ENCODE measurements around the gene RAPGEF5. TPM values are rescaled to one million over a fixed set of nuclear protein-coding genes. Genes with fewer than 3 reads are reported as not detected.

Gene RAPGEF5
- total and polyA plus RNA-seq, 2 experiments from 2014 or later: 0.11 to 0.86 TPM

DNA sequence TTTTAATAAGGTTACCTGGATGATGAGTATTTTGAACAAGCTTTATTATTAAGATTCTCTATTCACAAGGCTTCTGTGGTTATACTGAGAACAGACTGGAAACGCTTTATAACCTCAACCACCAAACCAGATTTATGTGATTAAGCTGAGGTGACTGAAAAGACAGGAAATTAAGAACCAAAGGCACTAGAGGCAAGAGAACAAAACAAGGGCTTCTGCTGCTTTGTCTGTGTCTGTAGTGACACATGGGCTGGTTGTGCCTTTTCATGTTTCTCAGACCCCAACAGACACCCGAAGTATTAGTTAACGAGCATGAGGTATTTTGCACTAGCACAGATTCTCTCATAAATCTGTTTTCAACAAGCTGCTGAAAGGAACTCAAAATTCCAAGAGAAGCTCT is 64.4 kb downstream of the RAPGEF5 start:
- WGBS, 2 experiments (ENCODE audit: low coverage in 1 of 2, low lambda C conversion rate in 2 of 2, missing lambda C conversion rate in 2 of 2): 26 to 28% methylated on average over 3 of the region's 3 CpGs
- TF ChIP-seq EZH2phosphoT487 (IDR thresholded peaks at IDR 0.05; ENCODE audit: insufficient read depth, low read depth): no peak
- TF ChIP-seq EZH2 (IDR thresholded peaks at IDR 0.05; ENCODE audit: insufficient read depth, poor library complexity, severe bottlenecking): no peak

DNA sequence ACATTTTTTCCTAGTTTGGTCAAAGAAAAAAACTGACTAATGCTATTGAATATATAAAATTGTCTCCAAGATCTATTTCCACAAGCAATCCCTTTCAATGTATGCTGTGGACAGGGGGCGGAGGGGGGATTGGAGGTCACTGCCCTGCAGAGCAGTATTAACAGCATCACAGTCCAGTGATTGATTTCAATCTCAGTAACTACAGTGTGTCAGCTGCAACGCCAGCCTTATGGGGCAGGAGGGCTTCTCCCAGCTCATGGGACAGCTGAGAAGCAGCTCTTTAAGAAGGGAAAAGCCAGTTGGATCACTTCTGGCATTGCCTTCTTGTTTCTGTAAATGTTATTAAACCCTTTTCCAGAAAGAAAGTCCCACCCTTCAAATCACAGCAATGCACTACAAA is 65.0 kb downstream of the RAPGEF5 start:
- Histone ChIP-seq H3K36me3 (ENCODE audit: low read depth) (no peaks in the 10 kb centered on the region), H3K27me3 (replicated peaks; ENCODE audit: insufficient read depth) (no peaks in the 10 kb centered on the region), H3K9me3 (ENCODE audit: low read depth) (no peaks in the 10 kb centered on the region), H2AFZ (no peak overlapping the region), H3F3A (ENCODE audit: insufficient read depth) (no peaks in the 10 kb centered on the region), H3K4me3 (no peak overlapping the region), H4K20me1 (ENCODE audit: insufficient read depth) (no peaks in the 10 kb centered on the region), H3K4me1 (ENCODE audit: insufficient read depth) (no peaks in the 10 kb centered on the region), H3K9me2 (ENCODE audit: insufficient read depth) (no peaks in the 10 kb centered on the region), H3K4me2 (ENCODE audit: unreplicated experiment) (no peak overlapping the region), H3K27ac (no peak overlapping the region), H3K9ac (no peak overlapping the region), H3K79me2 (ENCODE audit: insufficient read depth) (no peaks in the 10 kb centered on the region)
- in situ Hi-C loops (cut with MboI): loop anchor here (25.0 kb wide), 1 partner anchor 180 kb away; no protein-coding TSS in a partner anchor
- TF ChIP-seq EZH2phosphoT487 (IDR thresholded peaks at IDR 0.05; ENCODE audit: insufficient read depth, low read depth) (no peak), EZH2 (IDR thresholded peaks at IDR 0.05; ENCODE audit: insufficient read depth, poor library complexity, severe bottlenecking) (no peak)
- no peak for DNase-seq
- 59 to 74% methylated on average over 2 of the region's 2 CpGs for WGBS, 2 experiments (ENCODE audit: low coverage in 1 of 2, low lambda C conversion rate in 2 of 2, missing lambda C conversion rate in 2 of 2)

More for the DNA sequence above, 64.4 kb downstream of the RAPGEF5 start:
- H3K4me3 ChIP-seq: no peak overlapping the region
- H3K9ac ChIP-seq: no peak overlapping the region
- no peak for DNase-seq
- H3K79me2 ChIP-seq (ENCODE audit: insufficient read depth): no peaks in the 10 kb centered on the region
- no peaks in the 10 kb centered on the region for H3K36me3 ChIP-seq (ENCODE audit: low read depth)
- H3K9me2 ChIP-seq (ENCODE audit: insufficient read depth): no peaks in the 10 kb centered on the region
- no peaks in the 10 kb centered on the region for H3K27me3 ChIP-seq (replicated peaks; ENCODE audit: insufficient read depth)
- in situ Hi-C loops (cut with MboI): loop anchor here (25.0 kb wide), 1 partner anchor 180 kb away; no protein-coding TSS in a partner anchor
- no peak overlapping the region for H2AFZ ChIP-seq
- no peaks in the 10 kb centered on the region for H3K4me1 ChIP-seq (ENCODE audit: insufficient read depth)
- H3K4me2 ChIP-seq (ENCODE audit: unreplicated experiment): no peak overlapping the region
- H4K20me1 ChIP-seq (ENCODE audit: insufficient read depth): no peaks in the 10 kb centered on the region
- H3K27ac ChIP-seq: no peak overlapping the region
- H3K9me3 ChIP-seq (ENCODE audit: low read depth): no peaks in the 10 kb centered on the region
- H3F3A ChIP-seq (ENCODE audit: insufficient read depth): no peaks in the 10 kb centered on the region

DNA sequence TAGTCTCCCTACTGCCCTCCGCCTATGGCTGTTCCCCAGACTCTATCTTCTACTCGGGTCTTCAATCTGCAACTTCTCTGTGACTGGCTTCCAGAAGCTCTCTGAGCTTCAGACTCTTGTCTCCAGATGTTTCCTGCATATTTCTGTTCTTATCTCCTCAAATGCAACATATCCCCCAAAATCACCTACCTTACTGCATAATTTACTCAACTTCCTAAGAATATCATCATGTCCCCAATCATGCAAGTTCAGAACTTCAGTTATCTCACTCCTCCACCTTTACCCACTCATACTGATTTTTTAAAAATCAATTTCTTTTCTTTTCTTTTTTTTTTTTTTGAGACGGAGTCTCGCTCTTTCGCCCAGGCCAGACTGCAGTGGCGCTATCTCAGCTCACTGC is 68.8 kb downstream of the RAPGEF5 start:
- in situ Hi-C loops (cut with MboI): loop anchor here (25.0 kb wide), 1 partner anchor 176 kb away; no protein-coding TSS in a partner anchor
- Histone ChIP-seq H3K79me2 (ENCODE audit: insufficient read depth) (no peaks in the 10 kb centered on the region), H3K9ac (no peak overlapping the region), H3K36me3 (ENCODE audit: low read depth) (no peaks in the 10 kb centered on the region), H3K4me3 (no peak overlapping the region), H3K9me2 (ENCODE audit: insufficient read depth) (no peaks in the 10 kb centered on the region), H3F3A (ENCODE audit: insufficient read depth) (no peaks in the 10 kb centered on the region), H3K27ac (no peak overlapping the region), H3K27me3 (replicated peaks; ENCODE audit: insufficient read depth) (no peaks in the 10 kb centered on the region; the same call in 1 of the 2 replicates), H3K4me1 (ENCODE audit: insufficient read depth) (no peaks in the 10 kb centered on the region), H4K20me1 (ENCODE audit: insufficient read depth) (no peaks in the 10 kb centered on the region), H3K9me3 (ENCODE audit: low read depth) (no peaks in the 10 kb centered on the region), H3K4me2 (ENCODE audit: unreplicated experiment) (no peak overlapping the region), H2AFZ (no peak overlapping the region)
- DNase-seq: no peak
- no peak for TF ChIP-seq EZH2phosphoT487 (IDR thresholded peaks at IDR 0.05; ENCODE audit: insufficient read depth, low read depth)
- WGBS, 2 experiments (ENCODE audit: low coverage in 1 of 2, low lambda C conversion rate in 2 of 2, missing lambda C conversion rate in 2 of 2): 49 to 65% methylated on average over 2 to 6 of the region's 6 CpGs

DNA sequence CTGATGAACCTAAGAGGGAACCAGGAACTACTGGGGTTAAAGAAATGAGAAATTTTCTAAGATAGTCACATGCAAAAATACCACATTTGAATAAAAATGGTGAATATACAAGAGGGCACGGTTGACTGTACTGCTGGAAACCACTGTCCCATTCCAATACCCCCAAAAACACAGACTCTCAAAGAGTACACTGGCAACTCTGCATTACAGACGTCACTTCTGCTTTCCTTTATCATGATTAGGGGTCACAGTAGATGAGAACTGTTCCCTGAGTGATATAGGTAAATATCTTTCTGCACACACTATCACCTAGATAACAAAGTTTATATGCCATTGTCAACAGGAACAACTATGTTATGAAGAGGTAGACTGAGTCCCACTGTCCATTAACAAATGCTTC is 69.5 kb downstream of the RAPGEF5 start:
- 60% methylated on average over 2 of the region's 2 CpGs for WGBS, 2 experiments (ENCODE audit: low coverage in 1 of 2, low lambda C conversion rate in 2 of 2, missing lambda C conversion rate in 2 of 2)
- no peak for TF ChIP-seq EZH2phosphoT487 (IDR thresholded peaks at IDR 0.05; ENCODE audit: insufficient read depth, low read depth)
- no peak for TF ChIP-seq EZH2 (IDR thresholded peaks at IDR 0.05; ENCODE audit: insufficient read depth, poor library complexity, severe bottlenecking)
- in situ Hi-C loops (cut with MboI): loop anchor here (25.0 kb wide), 1 partner anchor 175 kb away; no protein-coding TSS in a partner anchor

More for the DNA sequence above, 69.5 kb downstream of the RAPGEF5 start:
- Histone ChIP-seq H3K4me2 (ENCODE audit: unreplicated experiment) (no peak overlapping the region), H3K9me3 (ENCODE audit: low read depth) (no peaks in the 10 kb centered on the region), H4K20me1 (ENCODE audit: insufficient read depth) (no peaks in the 10 kb centered on the region), H3K4me1 (ENCODE audit: insufficient read depth) (no peaks in the 10 kb centered on the region), H2AFZ (no peak overlapping the region), H3K4me3 (no peak overlapping the region), H3K79me2 (ENCODE audit: insufficient read depth) (no peaks in the 10 kb centered on the region), H3K36me3 (ENCODE audit: low read depth) (no peaks in the 10 kb centered on the region), H3K9ac (no peak overlapping the region), H3K27ac (no peak overlapping the region), H3K9me2 (ENCODE audit: insufficient read depth) (no peaks in the 10 kb centered on the region), H3K27me3 (replicated peaks; ENCODE audit: insufficient read depth) (no peaks in the 10 kb centered on the region; the same call in 1 of the 2 replicates), H3F3A (ENCODE audit: insufficient read depth) (no peaks in the 10 kb centered on the region)
- no peak for DNase-seq
